CD8-positive, alpha-beta memory T cell (primary cell): Measurements from ENCODE around the gene RALGAPA2. TPM values are rescaled to one million over a fixed set of nuclear protein-coding genes. Genes with fewer than 3 reads are reported as not detected.

Experiments used
- CTCF ChIA-PET: fragments of 350-600 bp; sonication (Branson Sonifier 250); formaldehyde crosslinking; loops from one replicate; lab custom pipeline; 2021; ENCODE audit warnings: antibody characterized with exemption; lab: Charles Lee
- POLR2A ChIA-PET: fragments of 350-600 bp; sonication (Branson Sonifier 250); formaldehyde crosslinking; loops from one replicate; lab custom pipeline; 2021; ENCODE audit warnings: antibody characterized with exemption; lab: Charles Lee
- DNase-seq, 5 donors: peaks; one replicate each; pipeline versions ENCODE4 v3.0.0 to v3.0.0-alpha.2; 2020 to 2022; ENCODE audit warnings: mixed read lengths in 1 of 5
- H3K27ac ChIP-seq: one replicate; pipeline ENCODE4 v1.7.0; 2013; ENCODE audit warnings: low read depth, mild to moderate bottlenecking, low read length, moderate library complexity
- H3K27me3 ChIP-seq: 2 replicates; pipeline ENCODE4 v1.7.0; 2013; ENCODE audit warnings: low read length, mild to moderate bottlenecking; ENCODE audit not compliant: insufficient read depth, poor library complexity, severe bottlenecking
- H3K36me3 ChIP-seq: 2 replicates; pipeline ENCODE4 v1.7.0; 2013; ENCODE audit warnings: mild to moderate bottlenecking, low read length, moderate library complexity; ENCODE audit not compliant: insufficient read depth
- H3K4me1 ChIP-seq: 2 replicates; pipeline ENCODE4 v1.7.0; 2013; ENCODE audit warnings: mild to moderate bottlenecking, low read length, moderate library complexity; ENCODE audit not compliant: insufficient read depth
- H3K4me3 ChIP-seq: 2 replicates; pipeline ENCODE4 v1.7.0; 2013; ENCODE audit warnings: mild to moderate bottlenecking, low read length
- H3K9me3 ChIP-seq: 2 replicates; pipeline ENCODE4 v1.7.0; 2013; ENCODE audit warnings: mild to moderate bottlenecking, low read length
- H3K27ac Mint-ChIP-seq, 8 donors: one replicate each; pipeline ENCODE4 v1.8.0; 2020 to 2021; ENCODE audit warnings: mixed read lengths in 8 of 8, mild to moderate bottlenecking in 6 of 8, inconsistent platforms in 3 of 8, moderate library complexity in 3 of 8
- H3K27me3 Mint-ChIP-seq, 2 donors: one replicate each; pipeline ENCODE4 v1.8.0; 2020 to 2021; ENCODE audit warnings: mixed read lengths in 2 of 2, mild to moderate bottlenecking in 1 of 2, moderate library complexity in 1 of 2
- H3K36me3 Mint-ChIP-seq, 3 donors: one replicate each; pipeline ENCODE4 v1.8.0; 2020 to 2021; ENCODE audit warnings: mixed read lengths in 3 of 3, inconsistent platforms in 1 of 3, mild to moderate bottlenecking in 1 of 3
- H3K4me1 Mint-ChIP-seq, 3 donors: one replicate each; pipeline ENCODE4 v1.8.0; 2020 to 2021; ENCODE audit warnings: mixed read lengths in 3 of 3, inconsistent platforms in 1 of 3, mild to moderate bottlenecking in 1 of 3
- H3K4me3 Mint-ChIP-seq, 7 donors: one replicate each; pipeline ENCODE4 v1.8.0; 2020 to 2021; ENCODE audit warnings: mixed read lengths in 7 of 7, mild to moderate bottlenecking in 6 of 7, moderate library complexity in 4 of 7, inconsistent platforms in 2 of 7
- H3K9me3 Mint-ChIP-seq, 5 donors: one replicate each; pipeline ENCODE4 v1.8.0; 2020 to 2022; ENCODE audit warnings: mixed read lengths in 5 of 5, mild to moderate bottlenecking in 3 of 5, moderate library complexity in 2 of 5, inconsistent platforms in 1 of 5
- polyA plus RNA-seq: library from polyadenylated mRNA; unstranded; fragments of 300-500 nt; fragmentation: Illumina TruSeq; gene quantifications from one replicate; pipeline ENCODE4 v1.2.3, GENCODE V29; 2021
- total RNA-seq, 2 experiments: library from RNA; stranded (reverse); gene quantifications; one replicate each; pipeline ENCODE4 v1.2.3, GENCODE V29; 2021

RALGAPA2 gene
- total and polyA plus RNA-seq, 3 experiments from 2014 or later: 7.4 to 14.5 (median 13.4) TPM

DNA sequence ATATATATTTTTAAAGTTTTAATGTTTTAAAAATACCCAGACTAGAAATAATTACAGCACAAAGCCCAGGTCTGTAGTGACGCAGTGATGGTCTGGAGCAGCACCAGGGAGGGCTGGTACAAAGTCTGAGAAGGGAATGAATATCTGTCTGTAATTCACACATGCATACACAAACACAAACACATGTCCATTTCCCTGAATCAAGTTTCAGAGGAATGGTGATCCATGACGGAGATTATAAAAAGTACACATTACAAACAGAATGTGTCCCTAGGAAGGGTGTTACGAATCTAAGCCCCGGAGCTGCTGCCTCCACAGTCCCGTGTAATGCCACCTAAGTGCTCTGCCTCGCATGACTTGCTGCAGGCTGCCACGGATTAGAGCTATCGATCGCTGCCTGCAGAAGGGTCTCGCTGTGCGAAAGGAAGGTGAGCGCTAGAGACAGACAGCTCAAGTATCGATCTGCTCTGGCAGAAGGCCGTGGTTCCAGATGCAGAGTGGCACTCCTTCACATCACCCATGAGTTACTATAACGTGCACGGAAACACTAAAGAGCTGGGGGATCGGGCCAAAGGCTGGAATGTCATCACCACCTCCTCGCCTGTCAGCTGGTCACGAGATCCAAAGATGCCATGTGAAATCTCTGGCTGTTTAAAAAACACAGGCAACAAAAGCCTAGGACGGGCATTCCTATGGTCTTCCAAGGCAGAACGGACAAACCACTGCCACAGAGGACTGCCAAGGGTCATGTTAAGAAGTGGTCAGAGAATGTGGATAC, 257.4 kb downstream of the RALGAPA2 start:
- H3K9me3 ChIP-seq: no peaks in the 10 kb centered on the region
- peaks cover 10% of the 10 kb centered on the region for H3K4me1 ChIP-seq
- Mint-ChIP-seq H3K36me3 (peaks cover 0 to 25% (median 11%) of the 10 kb centered on the region in 3 donors), H3K27ac (no peak overlapping the region), H3K4me3 (no peak overlapping the region), H3K9me3 (peaks cover 0 to 2% (median 0%) of the 10 kb centered on the region in 5 donors), H3K27me3 (no peaks in the 10 kb centered on the region), H3K4me1 (peaks cover 15 to 29% (median 26%) of the 10 kb centered on the region in 3 donors)
- no peaks in the 10 kb centered on the region for H3K27me3 ChIP-seq
- no peaks in the 10 kb centered on the region for H3K36me3 ChIP-seq
- POLR2A ChIA-PET: no interaction called here
- no peak for DNase-seq
- CTCF ChIA-PET: no interaction called here
- H3K27ac ChIP-seq: no peak overlapping the region
- H3K4me3 ChIP-seq: no peak overlapping the region

DNA sequence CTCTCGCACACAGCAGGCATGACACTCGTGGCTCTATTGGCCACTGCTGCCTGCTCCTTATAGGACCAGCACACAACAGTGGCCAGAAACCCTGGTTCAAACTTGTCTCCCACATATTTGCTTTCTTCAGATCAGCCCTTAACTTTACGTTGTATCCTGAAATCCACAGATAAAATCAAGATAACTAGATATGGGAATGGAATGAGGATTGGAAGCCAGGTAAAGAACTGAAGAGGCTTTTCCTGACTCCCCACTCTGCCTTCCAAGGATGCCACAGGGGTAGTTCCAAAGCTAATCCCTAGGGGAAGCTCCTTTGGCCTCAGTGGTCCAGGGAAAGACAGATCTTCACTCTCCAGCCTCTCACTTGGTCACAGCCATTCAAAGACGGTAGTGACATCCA, 258.1 kb downstream of the RALGAPA2 start:
- H3K27me3 Mint-ChIP-seq: no peaks in the 10 kb centered on the region
- Histone ChIP-seq H3K27ac (no peak overlapping the region), H3K4me3 (no peak overlapping the region), H3K9me3 (no peaks in the 10 kb centered on the region), H3K4me1 (peaks cover 10% of the 10 kb centered on the region), H3K27me3 (no peaks in the 10 kb centered on the region), H3K36me3 (no peaks in the 10 kb centered on the region)
- peaks cover 0 to 25% (median 13%) of the 10 kb centered on the region in 3 donors for H3K36me3 Mint-ChIP-seq
- POLR2A ChIA-PET: interaction anchor here (0.6 kb wide), 1 partner anchor 31 kb away, joined by 4 read pairs; no protein-coding TSS in a partner anchor
- no peak overlapping the region for H3K4me3 Mint-ChIP-seq
- H3K9me3 Mint-ChIP-seq: peaks cover 0 to 2% (median 0%) of the 10 kb centered on the region in 5 donors
- peaks cover 15 to 29% (median 26%) of the 10 kb centered on the region in 3 donors for H3K4me1 Mint-ChIP-seq
- CTCF ChIA-PET: no interaction called here
- peak overlapping the region in 1 of 8 donors; percentile 37 for H3K27ac Mint-ChIP-seq
- DNase-seq: no peak

DNA sequence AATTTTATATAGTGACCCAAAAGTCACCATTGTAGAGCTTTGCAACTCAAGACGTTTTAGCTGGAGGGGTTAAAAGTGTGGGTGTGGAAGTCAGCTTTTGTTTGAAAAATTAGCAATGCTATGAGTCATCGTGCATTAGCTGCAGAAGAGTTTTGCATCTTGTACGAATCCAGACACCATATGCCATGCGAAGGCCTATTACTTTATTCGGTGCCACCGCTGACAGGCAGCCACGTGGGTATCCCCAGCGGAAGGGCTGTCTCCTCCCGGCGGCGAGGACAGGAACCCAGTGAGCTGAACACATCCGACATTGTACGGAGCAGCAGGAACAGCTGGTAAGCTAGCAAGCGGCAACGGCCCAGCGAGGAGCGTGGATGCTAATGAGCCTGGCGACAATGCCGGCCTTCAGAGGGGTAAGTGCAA, 260.2 kb downstream of the RALGAPA2 start:
- Mint-ChIP-seq H3K36me3 (peaks cover 0 to 18% (median 12%) of the 10 kb centered on the region in 3 donors), H3K4me3 (peak overlapping the region in 6 of 7 donors; percentile 64 to 80 (median 68)), H3K9me3 (no peaks in the 10 kb centered on the region), H3K27me3 (no peaks in the 10 kb centered on the region), H3K4me1 (peaks cover 15 to 29% (median 26%) of the 10 kb centered on the region in 3 donors), H3K27ac (peak overlapping the region in 6 of 8 donors; percentile 1 to 62 (median 45))
- Histone ChIP-seq H3K27ac (no peak overlapping the region), H3K9me3 (no peaks in the 10 kb centered on the region), H3K4me3 (peak overlapping the region; percentile 32), H3K4me1 (peaks cover 10% of the 10 kb centered on the region), H3K27me3 (no peaks in the 10 kb centered on the region), H3K36me3 (no peaks in the 10 kb centered on the region)
- CTCF ChIA-PET: no interaction called here
- peak; percentile 3 to 58 (median 26) for DNase-seq
- POLR2A ChIA-PET: no interaction called here

DNA sequence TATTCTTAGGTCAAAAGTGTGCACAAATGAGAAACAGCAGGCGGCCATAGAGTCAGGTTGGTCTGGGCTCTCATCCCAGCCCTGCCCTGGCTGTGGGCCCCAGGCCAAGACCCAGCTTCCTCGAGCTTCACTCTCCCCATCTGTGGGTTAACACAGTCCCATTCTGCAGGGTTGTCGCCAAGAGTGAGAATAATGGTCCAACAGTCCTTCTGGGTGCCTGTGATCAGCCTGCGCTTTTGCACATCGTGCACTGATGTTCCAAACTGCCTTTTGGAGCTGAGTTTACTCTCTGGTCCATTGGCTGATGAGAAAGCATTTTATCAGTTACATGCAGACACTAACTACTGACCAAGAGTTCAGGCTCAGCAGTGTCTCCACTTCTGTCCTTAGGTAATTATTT, 261.9 kb downstream of the RALGAPA2 start:
- H3K4me3 Mint-ChIP-seq: peak overlapping the region in 1 of 7 donors; percentile 51
- Histone ChIP-seq H3K36me3 (no peaks in the 10 kb centered on the region), H3K4me1 (peaks cover 10% of the 10 kb centered on the region), H3K9me3 (no peaks in the 10 kb centered on the region), H3K4me3 (no peak overlapping the region), H3K27ac (no peak overlapping the region), H3K27me3 (no peaks in the 10 kb centered on the region)
- no peak overlapping the region for H3K27ac Mint-ChIP-seq
- no peak for DNase-seq
- POLR2A ChIA-PET: no interaction called here
- CTCF ChIA-PET: no interaction called here
- H3K9me3 Mint-ChIP-seq: no peaks in the 10 kb centered on the region
- H3K36me3 Mint-ChIP-seq: peaks cover 3 to 10% (median 10%) of the 10 kb centered on the region in 3 donors
- H3K4me1 Mint-ChIP-seq: peaks cover 15 to 29% (median 26%) of the 10 kb centered on the region in 3 donors
- H3K27me3 Mint-ChIP-seq: no peaks in the 10 kb centered on the region

DNA sequence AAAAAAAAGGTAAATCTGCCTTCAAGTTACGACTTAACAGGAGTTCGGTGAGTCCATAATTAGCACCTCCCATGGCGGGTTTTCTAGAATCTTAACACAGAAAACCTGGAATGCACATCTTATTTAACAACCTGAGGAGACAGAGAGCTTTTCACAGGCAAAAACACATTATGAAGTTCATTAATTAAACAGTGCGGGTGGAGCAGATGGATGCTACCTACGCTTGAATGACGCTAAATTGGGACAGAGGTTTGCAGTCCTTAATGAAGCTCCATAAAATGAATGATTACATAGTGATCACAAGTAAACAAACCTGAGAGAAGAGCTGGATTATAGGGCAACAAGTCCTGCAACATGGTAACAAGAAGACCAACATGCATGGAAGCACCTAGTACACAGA, 263.6 kb downstream of the RALGAPA2 start:
- no peak overlapping the region for H3K4me3 Mint-ChIP-seq
- Histone ChIP-seq H3K27me3 (no peaks in the 10 kb centered on the region), H3K27ac (no peak overlapping the region), H3K4me1 (peaks cover 10% of the 10 kb centered on the region), H3K9me3 (no peaks in the 10 kb centered on the region), H3K4me3 (no peak overlapping the region), H3K36me3 (no peaks in the 10 kb centered on the region)
- no peak overlapping the region for H3K27ac Mint-ChIP-seq
- H3K4me1 Mint-ChIP-seq: peaks cover 15 to 20% (median 20%) of the 10 kb centered on the region in 3 donors
- ChIA-PET CTCF (no interaction called here), POLR2A (no interaction called here)
- no peaks in the 10 kb centered on the region for H3K9me3 Mint-ChIP-seq
- H3K36me3 Mint-ChIP-seq: peaks cover 3 to 10% (median 3%) of the 10 kb centered on the region in 3 donors
- DNase-seq: no peak
- H3K27me3 Mint-ChIP-seq: no peaks in the 10 kb centered on the region

DNA sequence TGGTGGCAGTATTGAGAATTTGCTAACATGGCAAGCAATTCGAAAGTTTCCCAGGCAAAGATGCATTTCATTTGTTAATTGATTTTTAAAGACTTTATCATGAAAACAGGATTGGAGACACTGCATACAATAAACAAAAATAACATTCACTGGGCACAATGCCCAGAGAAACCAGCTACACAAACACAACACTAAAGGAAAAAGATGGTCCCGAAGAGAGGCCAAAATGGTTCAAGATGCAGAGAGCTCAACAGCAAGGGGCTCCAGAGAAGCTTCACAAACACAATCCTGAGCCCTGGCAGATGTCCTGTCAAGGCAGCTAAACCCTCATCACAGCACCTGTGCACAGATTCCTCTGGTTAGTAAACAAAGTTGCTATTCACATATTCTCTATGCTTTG, 265.2 kb downstream of the RALGAPA2 start:
- Mint-ChIP-seq H3K27ac (no peak overlapping the region), H3K9me3 (no peaks in the 10 kb centered on the region), H3K4me3 (no peak overlapping the region), H3K36me3 (peaks cover 3 to 11% (median 6%) of the 10 kb centered on the region in 3 donors), H3K4me1 (peaks cover 3 to 5% (median 3%) of the 10 kb centered on the region in 3 donors), H3K27me3 (no peaks in the 10 kb centered on the region)
- peaks cover 4% of the 10 kb centered on the region for H3K4me1 ChIP-seq
- H3K27ac ChIP-seq: no peak overlapping the region
- ChIA-PET CTCF (no interaction called here), POLR2A (no interaction called here)
- no peaks in the 10 kb centered on the region for H3K9me3 ChIP-seq
- no peaks in the 10 kb centered on the region for H3K27me3 ChIP-seq
- no peaks in the 10 kb centered on the region for H3K36me3 ChIP-seq
- no peak overlapping the region for H3K4me3 ChIP-seq
- no peak for DNase-seq

DNA sequence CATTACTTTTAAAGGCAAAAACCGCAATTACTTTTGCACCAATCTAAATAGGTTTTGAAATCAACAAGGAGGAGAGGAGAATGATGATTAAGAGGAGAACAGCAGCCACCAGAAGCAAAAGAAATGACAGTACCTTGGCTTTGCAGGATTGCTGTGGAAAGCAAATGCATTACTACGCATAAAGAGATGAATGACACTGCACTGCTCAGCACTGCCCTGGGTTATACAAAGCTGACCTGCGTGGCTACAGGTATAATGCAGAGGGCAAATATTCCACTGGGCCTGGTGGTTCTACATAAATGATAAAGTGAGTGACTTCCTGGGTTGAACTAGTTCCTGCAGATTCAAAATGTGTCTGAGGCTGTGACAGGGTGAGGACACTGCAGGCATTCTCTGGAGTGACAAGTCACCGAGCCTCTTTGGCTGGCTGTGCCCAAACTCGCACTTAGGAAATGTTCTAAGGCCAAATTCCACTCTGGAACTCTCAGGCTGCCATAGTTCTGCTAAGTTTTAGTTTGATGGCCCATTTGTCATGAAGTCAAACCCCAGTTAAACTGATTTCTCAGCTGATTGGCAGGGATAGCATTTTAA, 265.9 kb downstream of the RALGAPA2 start:
- Mint-ChIP-seq H3K4me3 (no peak overlapping the region), H3K9me3 (no peaks in the 10 kb centered on the region), H3K27me3 (no peaks in the 10 kb centered on the region), H3K36me3 (peaks cover 3 to 16% (median 6%) of the 10 kb centered on the region in 3 donors), H3K27ac (peak overlapping the region in 1 of 8 donors; percentile 89), H3K4me1 (peaks cover 0 to 1% (median 0%) of the 10 kb centered on the region in 3 donors)
- no peaks in the 10 kb centered on the region for H3K27me3 ChIP-seq
- no peak for DNase-seq
- ChIA-PET POLR2A (no interaction called here), CTCF (no interaction called here)
- no peaks in the 10 kb centered on the region for H3K36me3 ChIP-seq
- no peaks in the 10 kb centered on the region for H3K9me3 ChIP-seq
- no peak overlapping the region for H3K4me3 ChIP-seq
- H3K4me1 ChIP-seq: no peaks in the 10 kb centered on the region
- no peak overlapping the region for H3K27ac ChIP-seq

DNA sequence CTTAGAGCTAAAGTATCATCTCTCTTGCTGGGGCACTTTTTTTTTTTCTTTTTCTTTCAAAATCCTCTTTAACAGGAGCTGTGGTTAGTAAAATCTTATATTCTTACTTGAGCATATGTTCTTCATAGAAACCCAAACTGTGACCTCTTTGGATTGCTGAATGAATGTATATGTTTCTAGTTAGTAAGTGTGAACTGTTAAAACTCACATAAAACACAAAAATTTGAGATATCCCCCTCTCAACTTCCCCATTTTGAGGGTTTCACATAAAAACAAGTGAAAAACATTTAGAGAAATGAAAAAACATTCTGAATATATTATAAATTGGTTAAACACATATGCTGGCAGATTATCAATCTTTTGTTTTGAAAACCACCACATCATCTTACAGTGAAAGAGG, 266.4 kb downstream of the RALGAPA2 start:
- Mint-ChIP-seq H3K27me3 (no peaks in the 10 kb centered on the region), H3K36me3 (peaks cover 3 to 20% (median 6%) of the 10 kb centered on the region in 3 donors), H3K4me1 (peaks cover 0 to 1% (median 0%) of the 10 kb centered on the region in 3 donors), H3K4me3 (no peak overlapping the region), H3K27ac (no peak overlapping the region), H3K9me3 (no peaks in the 10 kb centered on the region)
- POLR2A ChIA-PET: no interaction called here
- DNase-seq: no peak
- Histone ChIP-seq H3K27me3 (no peaks in the 10 kb centered on the region), H3K27ac (no peak overlapping the region), H3K4me3 (no peak overlapping the region), H3K36me3 (no peaks in the 10 kb centered on the region), H3K9me3 (no peaks in the 10 kb centered on the region), H3K4me1 (no peaks in the 10 kb centered on the region)
- CTCF ChIA-PET: no interaction called here
